GM19372 (cell line): Measurements from ENCODE around the gene ORC4.

Experiments used
- ATAC-seq: cut with Tn5 transposase; IDR thresholded peaks from one replicate; pipeline ENCODE4 v1.9.1; 2021; ENCODE audit warnings: mild to moderate bottlenecking, low read depth, moderate library complexity; ENCODE audit not compliant: unreplicated experiment

The ORC4 gene

GRCh38 chr2:147937744-147938349, 82.7 kb downstream of the ORC4 start:
- peak; percentile 65 for ATAC-seq

DNA sequence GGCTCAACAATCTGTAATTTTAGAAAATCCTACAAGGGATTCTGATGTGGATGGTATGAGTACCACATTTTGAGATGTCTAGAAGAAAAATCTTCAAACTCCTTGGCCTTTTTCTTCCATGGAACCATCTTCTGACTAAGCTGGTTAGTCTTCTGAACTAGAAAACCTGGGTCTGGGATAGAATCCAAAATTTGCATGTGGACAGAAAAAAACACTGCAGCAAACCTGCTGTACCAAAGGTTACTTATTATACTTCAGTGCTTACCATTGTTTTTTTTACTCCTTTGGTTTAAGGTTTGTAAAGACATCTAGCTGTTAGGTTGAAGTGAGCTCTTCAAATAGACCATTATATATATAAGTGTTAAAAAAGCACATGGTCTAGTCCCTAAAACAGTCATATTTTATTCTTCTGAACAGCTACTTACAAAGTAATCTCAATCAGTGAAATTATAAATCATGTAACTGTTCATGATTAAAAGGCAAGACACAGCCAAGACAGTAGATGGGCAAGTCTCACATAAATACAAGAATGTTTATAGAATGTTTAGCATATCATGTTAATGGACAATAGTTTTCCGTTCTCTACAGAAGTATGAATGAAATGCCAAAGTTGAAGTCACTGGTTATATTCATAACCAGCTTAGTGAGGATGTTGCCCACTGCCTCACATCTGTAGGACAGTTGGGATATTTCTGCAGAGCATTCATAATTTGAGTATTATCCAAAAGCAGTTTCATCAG, 85.5 kb downstream of the ORC4 start:
- no peak for ATAC-seq

DNA sequence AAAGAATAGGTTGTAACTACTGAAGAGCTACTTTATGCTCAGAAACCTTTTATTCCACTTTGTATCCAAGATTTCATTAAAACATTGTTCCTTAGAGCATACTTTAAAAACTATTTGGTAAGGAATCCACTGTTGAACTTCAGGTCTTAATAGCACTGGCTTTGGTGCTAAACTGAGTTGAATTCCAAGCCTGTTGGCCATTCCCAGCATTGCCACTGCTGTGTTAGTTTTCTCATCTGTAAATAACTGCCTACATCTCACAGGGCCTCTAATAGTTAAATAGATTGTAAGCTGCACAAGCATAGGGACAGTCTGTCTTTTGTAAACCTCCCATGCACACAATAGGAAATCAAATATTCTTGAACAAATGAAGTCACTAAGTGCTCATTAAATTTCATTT, 86.6 kb downstream of the ORC4 start:
- ATAC-seq = no peak

- ATAC-seq = no peak
Observed at GRCh38 chr2:147927053-147927588, 93.4 kb downstream of the ORC4 start.

GRCh38 chr2:147925886-147926285, 94.7 kb downstream of the ORC4 start:
- ATAC-seq = no peak

GRCh38 chr2:147924647-147925046, 95.9 kb downstream of the ORC4 start:
- ATAC-seq = no peak

DNA sequence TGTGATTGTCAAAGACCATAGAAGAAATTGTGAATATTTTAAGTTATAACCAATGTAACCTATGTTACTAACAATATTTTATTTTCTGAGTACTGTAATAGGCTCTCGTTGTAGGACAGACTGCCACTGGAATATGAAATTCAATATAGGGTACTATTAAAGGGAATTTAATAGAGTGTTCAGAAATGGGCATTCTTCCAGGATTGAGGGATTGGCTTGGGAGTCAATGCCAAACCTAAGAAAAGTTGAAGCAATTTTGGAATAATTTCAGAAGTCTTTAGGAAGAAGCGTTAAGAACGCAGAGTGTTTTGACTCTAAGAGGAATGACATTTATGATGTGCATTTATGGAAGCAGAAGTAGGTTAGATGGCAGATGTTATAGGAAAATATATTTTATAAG, 96.7 kb downstream of the ORC4 start:
- no peak for ATAC-seq

- ATAC-seq = no peak
Observed at GRCh38 chr2:147917161-147917560, 103.4 kb downstream of the ORC4 start.

GRCh38 chr2:147916723-147917122, 103.8 kb downstream of the ORC4 start:
- no peak for ATAC-seq

- no peak for ATAC-seq
Observed at GRCh38 chr2:147916067-147916466, 104.5 kb downstream of the ORC4 start.

- no peak for ATAC-seq
Observed at GRCh38 chr2:147913701-147914480, 106.6 kb downstream of the ORC4 start.

GRCh38 chr2:147910990-147911473, 109.5 kb downstream of the ORC4 start:
- ATAC-seq = no peak

- no peak for ATAC-seq
Observed at GRCh38 chr2:147909178-147909577, 111.4 kb downstream of the ORC4 start.

- ATAC-seq = no peak
Observed at GRCh38 chr2:147904051-147904450, 116.5 kb downstream of the ORC4 start.

GRCh38 chr2:147888680-147889079, 131.9 kb downstream of the ORC4 start:
- no peak for ATAC-seq

GRCh38 chr2:147886136-147886535, 134.4 kb downstream of the ORC4 start:
- ATAC-seq = no peak

DNA sequence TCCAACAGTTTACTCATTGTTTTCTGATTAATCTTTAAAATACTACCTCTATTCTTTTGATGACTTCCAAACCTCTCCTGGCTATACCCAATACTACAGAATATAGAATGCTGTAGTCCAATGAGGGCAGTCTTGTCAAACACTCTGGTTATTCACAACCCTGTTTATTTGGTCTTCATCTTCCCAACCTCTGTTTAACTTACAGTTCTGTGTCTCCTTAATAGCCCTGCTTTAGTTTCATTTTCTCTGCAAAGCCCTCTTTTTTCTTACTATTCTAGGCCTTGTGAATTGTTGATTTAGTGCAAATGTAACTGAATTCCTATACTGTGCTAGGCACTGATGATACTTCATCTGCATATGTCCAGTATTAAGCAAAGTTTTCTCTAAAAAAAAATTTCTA, 135.7 kb downstream of the ORC4 start:
- no peak for ATAC-seq

- ATAC-seq = no peak
Observed at GRCh38 chr2:147882631-147883030, 137.9 kb downstream of the ORC4 start.
